Mucosa of rectum (tissue), 2 donors: ENCODE measurements around the gene PTS.
"Not testable (repeated sequence)": the region's sequence is repeated elsewhere in the genome, so short reads cannot be mapped to it uniquely, and the experiment has no call there.

ENCODE experiments used
- H3K27ac ChIP-seq, 2 donors: one replicate each; pipeline ENCODE4 v1.7.0; 2013; ENCODE audit warnings: inconsistent platforms in 2 of 2, low read depth in 2 of 2, low read length in 2 of 2
- H3K27me3 ChIP-seq, 2 donors: one replicate each; pipeline ENCODE4 v1.7.0; 2013; ENCODE audit warnings: low read length in 2 of 2; ENCODE audit not compliant: control insufficient read depth in 2 of 2, insufficient read depth in 2 of 2
- H3K36me3 ChIP-seq, 2 donors: one replicate each; pipeline ENCODE4 v1.7.0; 2013; ENCODE audit warnings: low read length in 2 of 2; ENCODE audit not compliant: control insufficient read depth in 2 of 2, insufficient read depth in 2 of 2
- H3K4me1 ChIP-seq, 2 donors: one replicate each; pipeline ENCODE4 v1.7.0; 2013; ENCODE audit warnings: low read length in 2 of 2, mild to moderate bottlenecking in 1 of 2; ENCODE audit not compliant: control insufficient read depth in 2 of 2, insufficient read depth in 2 of 2
- H3K4me3 ChIP-seq, 2 donors: one replicate each; pipeline ENCODE4 v1.7.0; 2013; ENCODE audit warnings: low read length in 2 of 2
- H3K9ac ChIP-seq, 2 donors: one replicate each; pipeline ENCODE4 v1.7.0; 2013; ENCODE audit warnings: low read length in 2 of 2, low read depth in 1 of 2, mild to moderate bottlenecking in 1 of 2
- H3K9me3 ChIP-seq, 2 donors: one replicate each; pipeline ENCODE4 v1.7.0; 2013; ENCODE audit warnings: low read length in 2 of 2; ENCODE audit not compliant: control insufficient read depth in 2 of 2
- donor health status: healthy.
- donor health status: Normal muscosa, but diverticular disease.

PTS gene

GRCh38 chr11:112226062-112226830 is at the start of gene PTS:
TSS of gene PTS (plus strand) at chr11:112226428. CDS start at chr11:112226444, 16 bp downstream.
- Histone ChIP-seq H3K36me3 (peaks cover 6 to 13% of the 10 kb centered on the region in 2 donors), H3K9ac (peak within 1 kb of the TSS; percentile 86 to 97), H3K27ac (peak within 1 kb of the TSS; percentile 97 to 99), H3K4me1 (peaks cover 5 to 9% of the 10 kb centered on the region in 2 donors), H3K27me3 (no peaks in the 10 kb centered on the region), H3K9me3 (no peaks in the 10 kb centered on the region), H3K4me3 (peak within 1 kb of the TSS; percentile 92 to 98)

GRCh38 chr11:112177589-112177988 is 48.6 kb upstream of the PTS start:
- H3K9ac ChIP-seq: no peak overlapping the region
- H3K27ac ChIP-seq: no peak overlapping the region
- H3K4me1 ChIP-seq: peaks cover 6% of the 10 kb centered on the region in 2 donors
- no peaks in the 10 kb centered on the region for H3K36me3 ChIP-seq
- peaks cover 0 to 3% of the 10 kb centered on the region in 2 donors for H3K27me3 ChIP-seq
- no peaks in the 10 kb centered on the region for H3K9me3 ChIP-seq
- H3K4me3 ChIP-seq: no peak overlapping the region

GRCh38 chr11:112178428-112178827 is 47.8 kb upstream of the PTS start:
- H3K9ac ChIP-seq: no peak overlapping the region
- H3K36me3 ChIP-seq: no peaks in the 10 kb centered on the region
- no peak overlapping the region for H3K4me3 ChIP-seq
- H3K4me1 ChIP-seq: peaks cover 6% of the 10 kb centered on the region in 2 donors
- H3K27me3 ChIP-seq: peaks cover 0 to 3% of the 10 kb centered on the region in 2 donors
- H3K27ac ChIP-seq: no peak overlapping the region
- H3K9me3 ChIP-seq: no peaks in the 10 kb centered on the region

- Histone ChIP-seq H3K27me3 (peaks cover 0 to 3% of the 10 kb centered on the region in 2 donors), H3K36me3 (no peaks in the 10 kb centered on the region), H3K4me3 (no peak overlapping the region), H3K9ac (no peak overlapping the region), H3K27ac (no peak overlapping the region), H3K9me3 (no peaks in the 10 kb centered on the region), H3K4me1 (peaks cover 6% of the 10 kb centered on the region in 2 donors)
These were observed 47.3 kb upstream of the PTS start for GRCh38 chr11:112178936-112179335.

- no peaks in the 10 kb centered on the region for H3K9me3 ChIP-seq
- H3K4me3 ChIP-seq: no peak overlapping the region
- peaks cover 0 to 3% of the 10 kb centered on the region in 2 donors for H3K27me3 ChIP-seq
- peaks cover 6% of the 10 kb centered on the region in 2 donors for H3K4me1 ChIP-seq
- no peak overlapping the region for H3K9ac ChIP-seq
- no peaks in the 10 kb centered on the region for H3K36me3 ChIP-seq
- no peak overlapping the region for H3K27ac ChIP-seq
These were observed 46.6 kb upstream of the PTS start for GRCh38 chr11:112179601-112180000.

GRCh38 chr11:112182867-112183266 is 43.4 kb upstream of the PTS start:
- Histone ChIP-seq H3K27ac (no peak overlapping the region), H3K36me3 (no peaks in the 10 kb centered on the region), H3K4me1 (no peaks in the 10 kb centered on the region), H3K27me3 (no peaks in the 10 kb centered on the region), H3K9me3 (no peaks in the 10 kb centered on the region), H3K9ac (no peak overlapping the region), H3K4me3 (no peak overlapping the region)

- Histone ChIP-seq H3K27me3 (no peaks in the 10 kb centered on the region), H3K27ac (no peak overlapping the region), H3K9me3 (no peaks in the 10 kb centered on the region), H3K36me3 (no peaks in the 10 kb centered on the region), H3K4me1 (no peaks in the 10 kb centered on the region), H3K4me3 (no peak overlapping the region), H3K9ac (no peak overlapping the region)
These were observed 40.3 kb upstream of the PTS start for GRCh38 chr11:112185883-112186282.

- no peak overlapping the region for H3K9ac ChIP-seq
- H3K9me3 ChIP-seq: no peaks in the 10 kb centered on the region
- no peaks in the 10 kb centered on the region for H3K36me3 ChIP-seq
- H3K4me3 ChIP-seq: no peak overlapping the region
- no peaks in the 10 kb centered on the region for H3K4me1 ChIP-seq
- no peak overlapping the region for H3K27ac ChIP-seq
- H3K27me3 ChIP-seq: no peaks in the 10 kb centered on the region
These were observed 39.9 kb upstream of the PTS start for GRCh38 chr11:112186304-112186703.

- not testable (repeated sequence) for H3K4me3 ChIP-seq, H3K27ac ChIP-seq, H3K4me1 ChIP-seq
These were observed 31.1 kb upstream of the PTS start for GRCh38 chr11:112195113-112195512.

GRCh38 chr11:112195951-112196351 is 30.3 kb upstream of the PTS start:
- Histone ChIP-seq H3K27ac (no peak overlapping the region), H3K36me3 (no peaks in the 10 kb centered on the region)

More at GRCh38 chr11:112195113-112195512, 31.1 kb upstream of the PTS start:
- not testable (repeated sequence) for H3K36me3 ChIP-seq, H3K9ac ChIP-seq, H3K27me3 ChIP-seq, H3K9me3 ChIP-seq

More at GRCh38 chr11:112195951-112196351, 30.3 kb upstream of the PTS start:
- no peak overlapping the region for H3K4me3 ChIP-seq
- no peaks in the 10 kb centered on the region for H3K4me1 ChIP-seq
- no peaks in the 10 kb centered on the region for H3K27me3 ChIP-seq
- no peak overlapping the region for H3K9ac ChIP-seq
- no peaks in the 10 kb centered on the region for H3K9me3 ChIP-seq
